ENCODE measurements around the gene MEF2C.
A peak's percentile ranks its signal among the peaks of the same experiment; 100 is the strongest.

The MEF2C gene

GRCh38 chr5:88758591-88758990 is 124.4 kb downstream of the MEF2C start:
- DNase-seq: no peak

DNA sequence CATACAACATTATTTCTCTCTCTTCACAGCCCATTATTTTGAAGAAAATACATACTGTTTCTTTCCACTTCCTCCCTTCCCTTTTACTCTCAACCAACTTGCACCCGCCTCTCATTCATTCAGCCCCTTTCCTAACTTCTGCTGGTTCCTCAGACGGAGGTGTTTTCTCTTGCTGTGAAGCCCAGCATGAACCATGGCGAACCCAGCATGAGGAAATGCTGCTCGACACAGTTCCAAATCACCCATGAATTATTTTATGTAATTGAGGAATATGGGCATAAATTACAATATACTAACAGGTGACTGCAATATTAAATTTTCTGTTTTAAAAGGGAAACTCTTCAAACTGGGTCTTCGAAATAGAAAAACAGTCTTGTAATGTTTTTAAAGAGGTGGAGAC is 124.8 kb downstream of the MEF2C start:
- no peak for DNase-seq

- DNase-seq: no peak
These were observed 126.0 kb downstream of the MEF2C start for GRCh38 chr5:88756953-88757352.

DNA sequence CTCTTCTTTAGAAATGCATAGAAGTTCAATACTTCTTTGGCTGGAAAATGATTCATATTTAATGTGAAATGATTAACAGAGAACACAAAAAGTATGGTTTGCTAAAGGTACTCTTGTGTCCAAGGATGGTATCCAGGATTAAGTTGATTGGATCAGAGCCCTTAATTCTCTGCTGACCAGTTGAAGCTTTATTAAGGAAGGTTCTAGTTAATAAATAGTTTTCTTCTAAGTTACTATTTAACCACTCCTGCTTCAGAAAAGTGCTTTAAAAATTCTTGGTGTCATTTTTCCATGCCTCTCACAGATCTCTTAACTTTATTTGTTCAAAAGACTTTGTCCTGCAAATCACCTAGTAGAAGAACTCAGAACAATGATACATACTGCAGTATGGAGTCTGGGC is 134.3 kb downstream of the MEF2C start:
- DNase-seq: no peak

DNA sequence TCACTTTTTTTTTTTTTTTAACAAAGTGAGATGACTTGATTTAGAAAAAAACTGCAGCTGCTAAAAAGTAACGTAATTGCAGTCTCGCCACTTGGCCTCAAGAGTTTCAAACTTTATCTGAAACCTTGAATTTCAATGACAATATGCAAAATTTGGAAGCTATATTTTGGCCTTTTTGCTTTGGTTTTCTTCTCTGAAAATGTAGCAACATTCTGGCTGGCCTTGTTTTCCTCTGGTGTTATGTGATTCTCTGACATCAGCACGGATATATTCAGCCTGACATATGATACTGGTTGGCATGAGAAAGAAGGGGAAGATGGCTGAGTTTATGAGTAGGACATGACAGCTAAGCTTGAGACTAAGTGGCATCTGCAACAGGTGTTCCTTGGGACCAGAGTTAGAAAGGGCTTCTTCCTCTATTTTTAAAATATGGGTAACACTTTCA is 136.5 kb downstream of the MEF2C start:
- no peak for DNase-seq

GRCh38 chr5:88745093-88745696 is 137.8 kb downstream of the MEF2C start:
- DNase-seq: no peak

GRCh38 chr5:88743231-88743834 is 139.7 kb downstream of the MEF2C start:
- no peak for DNase-seq

DNA sequence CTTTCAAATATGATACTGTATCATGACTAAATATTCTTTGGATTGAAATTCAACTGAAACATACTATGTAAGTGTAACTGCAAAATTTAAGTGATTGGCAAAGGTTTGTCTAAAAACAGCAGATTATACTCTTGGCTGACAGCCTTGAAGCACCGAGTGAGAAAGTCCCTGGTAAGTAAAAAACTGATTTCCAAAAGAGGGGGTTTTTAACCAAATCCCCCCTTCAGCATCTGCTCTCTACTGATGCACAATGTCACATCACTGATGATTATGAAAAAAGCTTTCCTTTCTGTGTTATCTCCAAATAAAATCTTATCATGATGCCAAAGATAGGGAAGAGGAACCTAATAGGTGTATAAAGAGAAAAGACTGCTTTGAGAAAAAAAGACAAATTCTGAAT is 141.0 kb downstream of the MEF2C start:
- no peak for DNase-seq

DNA sequence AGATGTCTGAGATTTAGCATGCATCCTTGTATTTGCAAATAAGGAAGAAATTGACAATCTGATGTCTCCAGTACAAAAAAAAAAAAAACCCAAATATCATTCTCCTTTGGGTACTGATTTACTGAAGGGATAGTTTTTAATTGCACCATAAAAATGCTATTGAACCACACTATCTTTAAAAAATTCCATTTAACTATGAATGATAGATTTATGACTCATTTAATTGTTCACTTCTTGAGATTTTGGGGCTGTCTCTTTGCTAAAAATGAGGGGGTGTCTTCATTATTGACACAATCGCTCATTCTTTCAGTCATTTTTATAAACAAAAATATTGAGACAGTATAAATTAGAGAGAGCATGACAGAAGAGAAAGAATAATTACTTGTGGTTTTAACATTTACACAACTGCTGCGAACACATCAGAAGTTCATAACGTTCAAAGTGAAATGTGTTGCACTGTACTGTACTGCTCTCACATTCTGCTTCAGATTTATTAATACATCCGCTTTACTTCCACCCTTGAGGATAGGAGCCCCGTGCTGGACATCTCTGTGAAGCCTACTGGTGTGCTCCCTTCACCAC is 142.3 kb downstream of the MEF2C start:
- DNase-seq: no peak

DNA sequence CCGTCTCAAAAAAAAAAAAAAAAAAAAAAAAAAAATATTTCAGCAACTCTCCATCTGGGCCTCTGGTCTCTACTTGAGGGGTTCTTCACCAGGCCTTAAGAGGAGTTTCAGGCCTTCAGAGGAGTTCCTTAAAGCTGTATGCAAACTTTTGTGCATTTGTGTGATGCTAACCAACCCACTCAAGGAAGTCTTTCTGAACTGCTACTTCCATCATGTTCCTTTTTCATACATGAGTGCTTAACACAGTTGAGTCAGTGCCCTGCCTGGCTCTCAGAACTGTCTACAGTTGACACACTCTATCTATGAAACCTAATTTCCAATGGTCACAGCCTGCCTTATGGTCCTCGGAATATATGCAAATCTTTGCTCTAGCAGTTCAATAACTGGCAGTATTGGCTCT is 146.5 kb downstream of the MEF2C start:
- no peak for DNase-seq

DNA sequence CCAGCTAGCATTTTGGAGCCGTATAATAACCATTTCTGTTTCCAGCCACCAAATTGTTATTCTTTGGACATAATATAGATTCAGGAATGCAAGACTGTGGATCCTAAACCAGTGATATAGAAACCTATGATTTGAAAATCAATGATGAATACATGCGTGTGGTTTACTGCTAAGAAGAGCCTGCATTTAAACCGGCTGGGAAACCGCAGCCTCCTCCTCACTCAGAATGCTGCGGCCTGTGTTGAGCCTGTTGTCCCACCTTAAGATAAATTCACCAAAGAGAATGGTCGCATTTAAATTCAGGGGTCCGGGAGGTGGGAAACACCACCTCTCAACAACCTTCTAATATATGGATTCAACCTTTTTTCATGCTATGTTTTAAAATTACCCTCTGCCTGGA is 148.0 kb downstream of the MEF2C start:
- DNase-seq: no peak

GRCh38 chr5:88734191-88734640 is 148.8 kb downstream of the MEF2C start:
- peak; percentile 12 for DNase-seq

- DNase-seq: no peak
These were observed 150.1 kb downstream of the MEF2C start for GRCh38 chr5:88732862-88733261.

DNA sequence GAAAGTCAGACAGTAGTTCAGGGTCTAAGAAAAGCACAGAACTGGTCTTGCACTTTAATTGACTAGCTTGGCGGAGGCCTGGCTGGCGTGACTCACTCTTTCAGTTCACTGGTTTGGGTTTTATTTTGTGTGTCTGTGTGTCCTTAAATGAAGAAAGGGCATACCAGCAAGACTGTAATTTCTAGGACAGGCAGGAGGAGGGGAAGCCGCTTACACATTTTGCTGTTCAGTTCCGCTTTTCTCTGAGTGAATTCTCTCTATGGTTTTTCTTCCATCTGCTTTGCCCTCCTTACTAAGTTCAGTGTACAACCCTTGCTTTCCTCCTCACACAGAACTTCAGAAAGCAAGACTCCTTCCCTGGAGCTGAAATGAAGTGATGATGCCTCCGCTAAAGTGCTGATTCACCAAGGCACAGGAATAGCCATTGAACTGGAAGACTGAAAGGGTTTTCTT is 150.8 kb downstream of the MEF2C start:
- DNase-seq: no peak

DNA sequence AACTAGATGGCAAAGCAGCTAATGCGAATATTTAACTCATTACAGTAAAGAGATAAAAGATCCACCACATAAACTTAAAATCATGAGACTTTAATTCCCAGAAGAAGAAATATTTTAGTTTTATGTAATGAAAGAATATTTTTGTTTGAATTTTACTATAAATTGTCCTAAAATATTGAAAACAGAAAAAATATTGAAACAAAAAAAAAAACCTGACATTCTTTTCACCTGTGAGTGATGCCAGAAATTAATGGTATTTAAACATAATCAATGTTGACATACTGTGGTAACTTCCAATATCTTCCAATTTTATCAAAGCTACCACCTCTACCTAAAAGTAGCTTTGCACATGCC is 153.2 kb downstream of the MEF2C start:
- no peak for DNase-seq

- DNase-seq: peak; percentile 20
These were observed 153.7 kb downstream of the MEF2C start for GRCh38 chr5:88729084-88729828.

DNA sequence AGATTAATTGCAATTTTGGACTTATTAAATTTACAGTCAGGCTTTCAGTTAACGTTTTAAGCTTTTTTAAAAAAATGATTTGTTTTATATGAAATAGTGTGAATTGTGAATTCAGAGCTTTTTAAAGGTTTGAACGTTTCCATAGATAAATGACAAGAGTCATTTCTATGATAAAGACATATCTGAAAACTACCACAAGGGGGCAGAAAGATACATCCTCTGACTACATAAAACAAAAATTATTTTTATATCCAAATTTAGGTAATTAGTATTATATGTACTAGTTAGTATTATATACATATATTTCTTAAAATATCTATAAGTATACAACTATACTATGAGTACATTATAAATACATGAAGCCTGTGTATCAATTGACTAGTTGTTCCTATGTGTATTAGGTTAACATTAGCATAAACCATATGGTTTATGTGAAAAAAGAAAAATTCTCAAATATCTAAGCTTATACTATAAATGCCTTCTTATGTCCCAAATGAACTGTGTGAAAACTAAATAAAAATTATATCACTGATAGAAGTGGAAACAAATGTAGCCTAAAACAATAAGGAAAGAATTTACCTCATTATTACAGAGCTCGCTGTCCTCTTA is 155.2 kb downstream of the MEF2C start:
- DNase-seq: no peak

DNA sequence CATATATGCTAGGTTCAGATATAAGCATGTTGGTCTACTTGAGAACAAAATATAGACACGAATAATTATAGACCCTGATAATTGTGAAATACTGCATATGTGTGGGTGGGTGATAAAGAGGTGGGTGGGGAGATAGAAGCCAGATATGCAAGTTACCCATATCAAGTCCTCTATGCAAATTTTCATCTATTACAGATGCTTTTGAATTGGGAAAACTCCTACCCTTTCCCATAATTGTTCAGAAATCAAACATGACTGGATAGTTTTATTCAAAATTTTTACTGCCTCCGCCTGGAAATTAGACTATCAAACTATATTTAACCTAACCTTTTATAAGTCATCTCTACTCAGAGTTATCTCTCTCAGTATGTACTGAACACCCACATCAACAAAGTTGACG is 157.5 kb downstream of the MEF2C start:
- DNase-seq: no peak

GRCh38 chr5:88724201-88724600 is 158.8 kb downstream of the MEF2C start:
- DNase-seq: no peak

- DNase-seq: no peak
These were observed 160.4 kb downstream of the MEF2C start for GRCh38 chr5:88722546-88723073.

DNA sequence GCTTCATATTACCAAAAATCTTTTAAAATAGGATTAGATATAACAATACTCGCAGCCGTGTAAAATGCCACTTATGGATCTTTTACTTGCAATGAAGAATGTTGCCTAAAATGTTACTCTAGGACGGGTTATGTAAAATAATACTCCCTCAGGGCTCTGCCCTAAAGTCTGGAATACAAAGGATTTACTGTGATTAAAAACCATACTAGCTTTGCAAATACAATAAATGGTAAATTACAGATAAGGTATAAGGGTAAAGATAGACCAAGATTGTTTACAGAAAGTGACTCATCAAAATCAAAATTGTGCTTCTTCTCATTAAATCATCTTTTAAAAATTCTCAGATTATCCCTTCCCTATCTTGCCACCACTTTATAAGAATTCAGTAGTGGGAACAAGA is 163.6 kb downstream of the MEF2C start:
- no peak for DNase-seq

DNA sequence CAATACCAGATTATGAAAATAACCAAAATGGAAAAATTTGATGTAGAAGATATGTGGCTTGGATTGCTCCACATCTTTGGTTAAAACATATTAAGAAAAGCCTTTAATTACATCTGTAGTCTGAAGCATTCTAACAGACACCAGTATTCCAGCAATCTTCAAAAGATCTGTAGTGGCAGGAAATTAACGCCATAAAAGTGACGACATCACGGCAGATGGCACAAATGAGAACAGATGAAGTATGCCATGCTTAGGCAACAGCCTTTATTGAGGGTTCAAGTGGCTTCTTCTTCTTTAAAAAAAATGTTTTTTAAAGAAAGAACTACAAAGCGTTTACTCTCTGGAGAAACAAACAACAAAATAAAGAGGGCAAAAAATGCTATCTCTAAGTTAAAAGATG is 164.2 kb downstream of the MEF2C start:
- no peak for DNase-seq

DNA sequence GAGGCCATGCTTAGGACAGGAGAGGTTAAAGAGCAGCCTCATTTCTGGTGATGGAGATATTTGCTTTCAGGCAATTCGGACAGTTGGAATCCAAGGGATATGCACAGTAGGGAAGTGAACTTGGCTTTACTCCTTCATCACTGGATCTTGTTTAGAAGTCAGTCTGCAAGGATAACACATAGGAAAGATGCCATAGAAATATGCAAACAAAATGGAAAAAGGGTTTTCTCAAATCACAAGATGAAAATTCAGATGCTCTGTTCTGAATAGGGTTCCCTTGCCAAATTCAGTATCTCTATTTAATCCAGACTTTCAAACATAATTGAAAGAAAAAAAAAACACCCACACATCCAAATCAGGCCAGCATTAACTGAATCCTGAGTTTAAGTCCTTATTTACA is 166.9 kb downstream of the MEF2C start:
- DNase-seq: no peak

All from right kidney (tissue), 1 donor.